Inflammatory macrophage (primary cell): Measurements from ENCODE around the gene CDC42SE2.
"Not testable (repeated sequence)": the region's sequence is repeated elsewhere in the genome, so short reads cannot be mapped to it uniquely, and the experiment has no call there.

ENCODE experiments used
- DNase-seq, 2 donors: peaks; one replicate each; pipeline ENCODE4 v3.0.0-alpha.2; 2020 to 2022

The CDC42SE2 gene

DNA sequence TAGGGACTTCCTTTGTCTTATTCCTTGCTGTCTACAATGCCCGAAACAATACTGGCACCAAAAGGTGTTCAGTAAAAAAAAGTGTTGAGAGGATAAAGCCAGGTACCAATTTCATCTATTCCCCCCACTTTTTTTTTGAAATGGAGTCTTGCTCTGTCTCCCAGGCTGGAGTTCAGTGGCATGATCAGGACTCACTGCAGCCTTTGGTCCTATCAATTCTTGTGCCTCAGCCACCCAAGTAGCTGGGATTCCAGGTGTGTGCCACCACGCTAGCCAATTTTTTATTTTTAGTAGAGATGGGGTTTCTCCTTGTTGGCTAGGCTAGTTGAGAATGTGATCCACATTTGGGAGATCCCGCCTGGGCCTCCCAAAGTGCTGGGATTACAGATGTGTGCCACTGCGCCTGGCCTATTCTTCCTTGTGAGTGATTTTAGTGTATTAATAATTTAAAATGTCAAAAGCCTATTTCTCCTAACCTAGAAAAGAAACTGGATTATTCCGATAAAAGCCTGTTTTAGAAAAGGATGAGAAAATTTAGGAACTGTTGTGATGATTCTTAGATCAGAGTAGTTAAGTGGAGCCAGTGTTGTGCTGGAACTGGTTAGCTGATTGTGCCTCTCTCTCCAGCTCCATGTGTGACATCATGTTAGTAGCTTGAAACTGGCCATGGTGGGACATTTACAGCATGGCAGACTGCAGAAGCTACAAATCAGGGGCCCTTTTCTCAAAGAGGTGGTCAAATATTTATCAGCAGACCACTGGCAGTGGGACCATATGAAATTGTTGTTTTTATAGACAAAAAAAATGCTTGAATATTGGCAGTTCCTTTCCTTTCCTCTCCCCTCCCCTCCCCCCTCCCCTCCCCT is 14.3 kb downstream of the CDC42SE2 start:
- no peak for DNase-seq

DNA sequence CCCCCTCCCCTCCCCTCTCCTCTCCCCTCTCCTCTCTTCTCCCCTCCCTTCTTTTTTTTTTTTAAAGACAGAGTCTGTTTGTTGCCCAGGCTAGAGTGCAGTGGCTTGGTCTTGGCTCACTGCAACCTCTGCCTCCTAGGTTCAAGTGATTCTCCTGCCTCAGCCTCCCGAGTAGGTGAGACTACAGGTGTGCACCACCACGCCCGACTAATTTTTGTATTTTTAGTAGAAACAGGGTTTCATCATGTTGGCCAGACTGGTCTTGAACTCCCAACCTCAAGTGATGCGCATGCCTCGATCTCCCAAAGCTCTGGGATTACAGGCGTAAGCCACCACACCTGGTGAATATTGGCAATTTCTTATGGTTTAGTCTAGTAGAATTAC is 14.9 kb downstream of the CDC42SE2 start:
- not testable (repeated sequence) for DNase-seq

DNA sequence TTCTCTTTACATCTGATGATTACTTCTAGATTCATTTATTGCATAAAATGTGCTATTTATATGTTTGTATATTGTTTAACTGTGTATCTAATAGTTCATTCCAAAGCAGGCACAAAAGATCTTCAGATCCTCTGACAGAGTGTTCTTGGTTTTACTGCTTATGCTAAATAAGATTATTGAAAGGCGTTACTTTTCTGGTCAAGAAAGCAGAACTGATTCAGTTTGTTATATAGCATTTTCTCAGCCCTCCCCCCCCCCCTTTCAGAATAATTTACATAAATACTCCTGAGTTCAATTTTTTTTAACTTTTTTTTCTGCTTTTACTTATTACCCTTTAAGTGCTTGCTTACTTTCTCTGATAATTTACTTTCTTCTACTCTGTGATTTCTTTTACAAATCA is 15.4 kb downstream of the CDC42SE2 start:
- DNase-seq: peak in 1 of 2 donors; percentile 18

DNA sequence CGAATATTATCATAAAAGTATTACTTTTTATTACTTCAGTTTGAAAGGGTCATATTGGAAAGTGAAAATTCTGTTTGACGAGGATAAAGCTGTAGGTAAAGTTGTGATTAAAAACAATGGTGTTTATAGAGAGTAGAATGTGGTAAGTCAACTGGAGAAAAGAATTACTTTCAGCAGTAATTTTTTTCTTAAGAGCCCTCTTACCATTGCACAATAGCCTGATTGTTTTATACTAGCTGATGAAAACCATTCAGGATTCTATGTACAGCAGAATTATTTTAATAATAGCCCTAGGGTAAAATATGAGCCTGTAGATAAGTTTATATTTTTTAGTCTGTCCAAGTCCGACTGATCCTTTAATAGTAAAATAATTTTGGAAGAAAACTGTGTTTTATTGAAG is 16.6 kb downstream of the CDC42SE2 start:
- DNase-seq: no peak

DNA sequence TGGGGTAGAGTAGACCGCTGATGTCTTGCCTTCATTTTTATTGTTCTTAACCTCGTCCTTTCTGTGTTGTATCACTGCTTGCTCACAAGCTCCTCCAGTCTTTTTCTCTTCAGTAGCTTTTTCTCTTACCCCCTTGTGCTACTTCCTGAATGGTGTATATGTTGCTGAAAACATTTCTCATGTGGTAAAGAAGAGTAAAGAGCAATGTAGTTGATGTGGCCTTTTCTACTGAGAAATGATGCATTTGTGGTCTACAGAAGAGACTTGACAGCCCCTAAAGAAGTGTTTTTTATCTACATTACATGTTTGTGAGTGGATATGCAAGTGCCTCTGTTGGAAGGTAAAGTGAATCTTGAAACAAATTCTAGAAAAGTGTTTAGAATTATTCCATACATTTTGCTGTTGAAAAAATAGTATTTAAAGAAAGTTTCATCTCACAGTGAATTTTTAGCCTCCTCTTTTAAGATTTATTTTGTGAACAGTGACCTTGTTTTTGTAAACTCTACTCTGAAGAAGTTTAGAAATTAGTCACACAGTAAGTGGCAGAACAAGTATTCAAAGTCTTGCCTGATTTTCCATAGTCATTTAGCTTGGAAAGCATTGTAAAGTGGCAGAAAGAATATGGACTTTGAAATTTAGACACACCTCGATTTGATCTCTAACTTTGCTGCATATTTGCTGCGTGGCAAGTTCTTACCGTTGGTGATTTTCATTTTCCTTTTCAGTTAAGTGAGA is 17.4 kb downstream of the CDC42SE2 start:
- no peak for DNase-seq

DNA sequence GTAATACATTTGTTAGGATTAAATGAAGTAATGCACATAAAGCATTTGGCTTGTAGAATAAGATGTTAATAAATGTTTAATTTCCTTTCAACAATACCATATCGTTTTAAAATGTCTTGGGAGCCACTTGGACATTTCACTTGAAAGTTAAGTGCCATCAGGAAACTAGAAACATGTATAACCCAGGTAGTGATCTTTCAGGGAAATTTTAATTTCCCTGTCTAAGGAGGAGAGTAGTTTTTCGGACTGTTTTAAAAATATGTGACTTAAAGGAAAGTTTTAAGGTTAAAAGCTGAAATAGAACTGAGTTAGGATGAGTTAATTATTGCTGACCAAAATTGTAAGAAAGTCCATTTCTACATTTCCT is 18.0 kb downstream of the CDC42SE2 start:
- no peak for DNase-seq

DNA sequence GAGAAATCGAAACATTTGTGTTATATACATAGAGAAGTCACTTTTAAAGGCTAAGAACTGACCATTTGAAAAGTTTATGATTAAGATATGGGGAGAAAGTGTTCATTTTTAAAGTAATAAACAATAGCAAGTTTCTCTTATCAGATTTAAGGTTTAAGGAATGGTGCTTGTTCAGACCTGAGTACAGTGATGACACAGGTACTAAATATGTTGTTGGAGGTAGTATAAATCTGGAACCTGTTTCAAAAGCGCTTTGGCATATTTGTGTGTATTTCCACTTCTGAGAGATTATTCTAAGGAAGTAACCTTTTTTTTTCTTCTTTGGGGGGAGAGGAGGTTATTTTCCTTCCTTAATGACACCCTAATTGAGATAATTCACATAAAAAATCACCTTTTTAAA is 18.4 kb downstream of the CDC42SE2 start:
- no peak for DNase-seq

DNA sequence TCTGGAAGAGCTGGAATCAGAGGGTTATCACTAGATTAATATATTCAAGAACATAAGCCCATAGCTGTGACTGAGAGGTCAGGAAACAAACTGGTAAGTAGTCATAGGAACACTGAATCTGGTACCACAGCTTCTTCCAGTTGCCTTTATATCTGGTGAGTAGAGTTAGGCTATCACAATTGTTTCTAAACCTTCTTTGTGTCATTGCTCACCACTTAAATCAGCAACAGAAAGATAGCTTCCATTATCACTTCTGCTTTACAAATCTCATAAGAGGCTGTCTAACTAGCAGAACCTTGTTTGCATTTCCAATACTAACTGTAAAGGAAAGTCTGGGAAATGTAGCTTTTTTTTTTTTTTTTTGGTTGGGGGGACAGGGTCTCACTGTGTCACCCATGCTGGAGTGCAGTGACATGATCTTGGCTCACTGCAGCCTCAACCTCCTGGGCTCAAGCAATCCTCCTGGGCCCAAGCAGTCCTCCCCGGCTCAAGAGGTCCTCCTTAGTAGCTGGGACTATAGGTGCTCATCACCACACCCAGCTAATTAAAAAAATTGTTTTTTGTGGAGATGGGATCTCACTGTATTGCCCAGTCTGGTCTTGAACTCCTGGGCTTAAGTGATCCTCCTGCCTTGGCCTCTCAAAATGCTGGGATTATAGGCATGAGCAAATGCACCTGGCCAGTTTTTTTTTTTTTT is 22.0 kb downstream of the CDC42SE2 start:
- DNase-seq: no peak

DNA sequence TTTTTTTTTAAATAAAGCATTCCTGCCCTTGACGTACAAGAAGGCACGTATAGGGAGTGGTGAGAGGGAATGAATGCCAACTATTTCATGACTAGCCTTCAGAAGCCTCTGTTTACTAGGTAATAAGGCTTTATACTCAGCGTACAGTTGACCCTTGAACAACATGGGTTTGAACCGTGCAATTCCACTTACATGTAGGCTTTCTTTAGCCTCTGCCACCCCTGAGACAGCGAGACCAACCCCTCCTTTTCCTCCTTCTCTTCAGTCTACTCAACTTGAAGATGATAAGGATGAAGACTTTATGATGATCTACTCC is 22.5 kb downstream of the CDC42SE2 start:
- no peak for DNase-seq

DNA sequence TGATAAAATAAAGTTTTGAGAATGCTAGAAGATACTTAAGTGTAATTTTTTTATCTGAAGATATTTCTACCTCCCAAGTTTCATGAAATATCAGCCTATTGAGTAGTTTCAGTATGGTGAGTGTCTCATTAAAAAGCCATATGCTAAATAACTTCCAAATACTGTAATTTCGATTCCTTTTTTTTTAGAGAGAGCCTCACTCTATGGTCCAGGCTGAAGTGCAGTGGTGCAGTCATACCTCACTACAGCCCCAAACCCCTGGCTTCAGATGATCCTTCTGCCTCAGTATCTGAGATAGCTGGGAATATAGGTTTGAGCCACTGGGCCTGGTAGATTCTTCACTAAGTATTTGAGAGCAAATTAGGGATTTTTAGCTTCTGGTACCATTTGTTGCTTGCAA is 24.5 kb downstream of the CDC42SE2 start:
- DNase-seq: no peak

DNA sequence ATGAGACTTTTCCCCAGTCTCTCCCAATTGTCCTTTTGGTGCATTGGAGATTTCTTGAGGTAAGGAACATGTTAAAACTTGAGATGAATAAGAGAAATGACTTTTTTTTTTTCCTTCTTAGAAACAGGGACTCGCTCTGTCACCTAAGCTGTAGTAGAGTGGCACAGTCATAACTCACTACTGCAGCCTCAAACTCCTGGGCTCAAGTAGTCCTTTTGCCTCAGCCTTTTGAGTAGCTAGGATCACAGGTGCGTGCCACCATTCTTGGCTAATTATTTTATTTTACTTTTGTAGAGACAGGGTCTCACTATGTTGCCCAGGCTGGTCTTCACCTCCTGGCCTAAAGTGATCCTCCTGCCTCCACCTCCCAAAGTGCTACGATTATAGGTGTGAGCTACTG is 25.9 kb downstream of the CDC42SE2 start:
- no peak for DNase-seq

DNA sequence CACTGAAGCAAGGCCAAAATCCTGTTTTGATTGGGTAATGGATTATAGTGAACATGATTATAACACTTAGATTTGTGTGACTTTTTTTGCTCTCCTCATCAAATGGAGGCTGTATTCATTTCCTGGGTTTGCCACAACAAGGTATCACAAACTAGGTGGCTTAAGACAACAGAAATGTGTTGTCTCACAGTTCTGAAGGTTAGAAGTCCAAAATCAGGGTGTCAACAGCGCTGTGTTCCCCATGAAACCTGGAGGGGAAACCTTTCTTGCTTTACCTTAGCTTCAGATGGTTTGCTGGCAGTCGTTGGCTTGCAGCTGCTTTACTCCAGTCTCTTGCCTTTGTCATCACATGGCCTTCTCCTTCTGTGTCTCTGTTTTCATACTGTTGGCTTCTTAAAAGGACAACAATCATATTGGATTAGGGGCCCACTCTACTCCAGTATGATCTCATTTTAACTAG is 32.4 kb downstream of the CDC42SE2 start:
- no peak for DNase-seq

DNA sequence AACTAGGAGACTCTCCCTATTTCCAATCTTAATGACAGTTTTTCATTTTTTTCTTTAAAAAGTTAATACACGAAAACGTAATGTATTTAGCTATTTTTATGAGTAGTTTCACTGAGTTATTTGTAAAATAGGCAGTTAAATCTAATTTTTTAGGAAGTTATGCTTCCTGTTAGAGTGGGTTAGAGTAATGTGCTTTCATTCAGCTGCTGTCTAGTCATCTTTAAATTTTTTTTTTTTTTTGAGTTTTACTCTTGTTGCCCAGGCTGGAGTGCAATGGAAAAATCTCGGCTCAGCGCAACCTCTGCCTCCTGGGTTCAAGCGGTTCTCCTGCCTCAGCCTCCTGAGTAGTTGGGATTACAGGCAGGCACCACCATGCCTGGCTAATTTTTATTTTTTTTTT is 34.0 kb downstream of the CDC42SE2 start:
- DNase-seq: peak; percentile 20 to 51

DNA sequence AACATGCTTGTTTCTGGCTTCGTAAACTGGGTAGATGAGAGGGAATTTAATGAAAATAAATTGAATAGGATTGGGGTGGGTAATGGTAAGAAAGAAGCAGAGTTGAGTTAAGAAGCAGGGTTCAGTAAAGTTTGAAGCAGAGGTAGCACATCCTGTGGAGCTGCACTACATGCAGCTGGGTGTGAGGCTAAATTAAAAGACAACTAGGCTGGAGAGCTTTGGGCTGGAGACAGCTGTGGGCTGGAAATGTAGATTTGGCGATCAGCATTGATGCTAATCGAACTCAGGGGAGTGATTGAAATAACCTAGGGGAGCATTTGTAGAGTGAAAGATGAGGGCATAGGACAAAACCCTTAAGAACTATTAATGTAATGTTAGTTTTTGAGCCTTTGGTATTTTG is 35.6 kb downstream of the CDC42SE2 start:
- no peak for DNase-seq

DNA sequence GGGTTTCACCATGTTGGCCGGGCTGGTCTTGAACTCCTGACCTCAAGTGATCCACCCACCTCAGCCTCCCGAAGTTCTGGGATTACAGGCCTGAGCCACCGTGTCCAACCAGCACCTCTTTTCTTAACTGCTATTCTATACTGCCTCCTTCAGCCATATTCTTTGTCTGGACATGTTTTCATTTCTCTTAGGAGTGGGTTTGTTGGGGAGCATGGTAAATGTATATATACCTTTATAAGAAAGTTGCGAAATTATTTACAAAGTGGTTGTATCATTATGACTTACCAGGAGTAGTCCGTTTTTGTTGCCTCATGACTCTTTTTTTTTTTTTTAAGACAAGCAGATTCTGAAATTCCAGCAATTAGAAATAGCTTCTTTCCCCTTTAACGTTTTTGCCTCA is 38.7 kb downstream of the CDC42SE2 start:
- DNase-seq: no peak

DNA sequence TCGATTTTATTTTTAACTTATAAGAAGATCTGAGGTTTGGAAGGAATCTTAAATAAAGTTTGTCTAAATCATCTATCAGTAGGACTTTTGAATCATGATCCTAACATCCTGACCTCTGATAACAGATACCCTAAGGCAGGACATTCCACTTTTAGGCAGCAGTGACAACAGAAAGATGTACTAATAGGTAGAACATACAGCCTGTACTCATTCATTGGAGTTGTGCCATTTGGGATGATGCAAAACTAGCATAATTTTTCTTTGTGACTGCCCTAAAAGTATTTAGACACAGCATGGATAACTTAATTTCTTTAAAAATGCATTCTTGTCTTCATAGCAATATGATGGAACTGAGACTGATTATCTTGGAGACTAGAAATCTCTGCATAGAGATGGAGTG is 39.7 kb downstream of the CDC42SE2 start:
- no peak for DNase-seq

DNA sequence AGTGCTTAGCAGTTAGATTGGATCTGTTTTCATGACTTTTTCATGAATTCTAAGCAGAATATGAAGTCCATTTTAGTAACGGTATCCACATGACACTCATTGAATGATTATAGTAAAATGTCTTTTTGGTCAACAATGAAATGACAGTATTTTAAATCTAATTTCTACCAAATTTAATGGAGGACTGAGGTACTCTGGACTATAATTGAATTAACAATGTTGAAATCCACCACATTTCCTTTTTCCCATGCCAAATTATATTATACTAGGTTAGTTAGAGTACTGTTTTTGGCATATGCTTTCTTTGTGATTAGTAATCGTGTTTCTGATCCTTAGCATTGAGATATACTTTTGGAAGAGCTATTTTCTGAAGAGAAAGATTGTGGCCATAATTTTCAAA is 40.6 kb downstream of the CDC42SE2 start:
- no peak for DNase-seq

DNA sequence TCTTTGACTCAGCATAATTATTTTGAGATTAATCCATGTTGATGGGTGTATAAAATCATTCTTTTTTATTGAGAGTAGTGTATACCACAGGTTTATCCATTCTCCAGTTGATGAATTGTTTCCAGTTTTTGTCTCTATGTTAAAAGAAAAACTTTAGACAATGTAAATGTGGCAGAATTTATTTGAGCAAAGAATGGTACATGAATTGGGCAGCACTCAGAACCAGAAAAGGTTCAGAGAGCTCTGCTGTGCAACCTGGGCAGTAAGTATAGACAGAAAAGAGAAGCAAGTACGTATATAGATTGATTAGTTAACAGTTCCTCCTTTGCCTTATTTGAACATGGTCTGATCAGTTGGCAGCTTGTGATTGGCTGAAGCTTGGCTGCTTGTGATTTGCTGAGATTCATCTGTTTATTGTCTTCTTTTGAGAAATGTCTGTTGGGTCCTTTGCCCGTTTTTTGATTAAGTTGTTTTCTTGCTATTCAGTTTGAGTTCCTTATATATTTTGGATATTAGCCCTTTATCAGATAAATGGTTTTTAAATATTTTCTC is 41.4 kb downstream of the CDC42SE2 start:
- DNase-seq: no peak

DNA sequence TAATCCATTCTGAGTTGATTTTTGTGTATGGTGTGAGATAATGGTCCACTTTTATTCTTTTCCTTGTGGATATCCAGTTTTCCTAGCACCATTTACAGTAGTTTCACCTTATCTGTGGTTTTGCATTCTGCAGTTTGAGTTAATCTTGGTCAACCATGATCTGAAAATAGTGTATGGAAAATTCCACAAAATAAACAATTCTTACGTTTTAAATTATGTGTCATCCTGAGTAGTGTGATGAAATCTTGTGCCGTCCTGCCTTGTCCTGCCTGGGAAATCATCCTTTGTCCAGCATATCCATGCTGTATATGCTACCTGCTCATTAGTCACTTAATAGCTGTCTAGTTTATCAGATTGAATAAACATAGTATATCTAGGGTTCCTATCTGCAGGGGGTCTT is 42.1 kb downstream of the CDC42SE2 start:
- no peak for DNase-seq

DNA sequence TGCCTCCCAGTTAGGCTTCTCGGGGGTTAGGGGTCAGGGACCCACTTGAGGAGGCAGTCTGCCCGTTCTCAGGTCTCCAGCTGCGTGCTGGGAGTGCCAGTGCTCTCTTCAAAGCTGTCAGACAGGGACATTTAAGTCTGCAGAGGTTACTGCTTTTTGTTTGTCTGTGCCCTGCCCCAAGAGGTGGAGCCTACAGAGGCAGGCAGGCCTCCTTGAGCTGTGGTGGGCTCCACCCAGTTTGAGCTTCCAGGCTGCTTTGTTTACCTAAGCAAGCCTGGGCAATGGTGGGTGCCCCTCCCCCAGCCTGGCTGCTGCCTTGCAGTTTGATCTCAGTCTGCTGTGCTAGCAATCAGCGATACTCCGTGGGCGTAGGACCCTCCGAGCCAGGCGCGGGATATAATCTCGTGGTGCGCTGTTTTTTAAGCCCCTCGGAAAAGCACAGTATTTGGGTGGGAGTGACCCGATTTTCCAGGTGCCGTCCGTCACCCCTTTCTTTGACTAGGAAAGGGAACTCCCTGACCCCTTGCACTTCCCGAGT is 48.5 kb downstream of the CDC42SE2 start:
- DNase-seq: not testable (repeated sequence)

DNA sequence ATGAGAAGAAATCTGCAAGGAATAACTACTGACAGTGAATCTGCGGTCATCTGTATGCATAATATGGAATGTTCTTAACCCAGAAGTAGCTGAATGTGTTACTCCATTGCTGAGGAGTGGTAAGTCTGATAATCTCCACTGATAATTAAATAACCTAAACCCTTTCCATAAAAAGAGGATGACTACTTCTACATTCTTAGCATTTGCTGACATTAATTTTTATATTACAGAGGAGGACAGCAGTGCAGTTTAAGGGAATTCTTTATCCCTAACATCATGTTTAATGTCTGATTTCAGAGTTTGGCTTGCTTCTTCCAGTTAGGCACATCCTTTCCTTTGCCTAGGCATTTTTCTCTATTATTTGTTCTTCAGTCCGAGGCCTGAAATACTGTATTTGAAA is 52.2 kb downstream of the CDC42SE2 start:
- DNase-seq: no peak

DNA sequence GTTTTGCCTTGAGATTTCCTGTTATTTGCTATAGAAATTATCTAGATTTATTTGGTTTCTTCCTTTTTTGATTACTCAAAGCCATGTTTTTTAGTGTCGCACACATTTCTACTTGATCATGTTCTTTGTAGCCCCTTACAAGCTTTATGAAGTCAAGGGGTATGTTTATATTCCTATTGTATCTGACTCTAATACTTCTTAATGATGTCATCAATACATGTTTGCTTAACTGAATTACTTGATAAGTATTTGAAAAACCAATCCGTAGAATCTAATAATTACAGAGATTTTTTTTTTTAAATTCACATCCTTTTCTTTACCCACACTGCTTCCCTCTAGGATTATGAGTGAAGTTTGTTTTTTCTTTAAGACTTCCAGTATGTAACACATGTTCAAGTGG is 53.0 kb downstream of the CDC42SE2 start:
- DNase-seq: no peak

DNA sequence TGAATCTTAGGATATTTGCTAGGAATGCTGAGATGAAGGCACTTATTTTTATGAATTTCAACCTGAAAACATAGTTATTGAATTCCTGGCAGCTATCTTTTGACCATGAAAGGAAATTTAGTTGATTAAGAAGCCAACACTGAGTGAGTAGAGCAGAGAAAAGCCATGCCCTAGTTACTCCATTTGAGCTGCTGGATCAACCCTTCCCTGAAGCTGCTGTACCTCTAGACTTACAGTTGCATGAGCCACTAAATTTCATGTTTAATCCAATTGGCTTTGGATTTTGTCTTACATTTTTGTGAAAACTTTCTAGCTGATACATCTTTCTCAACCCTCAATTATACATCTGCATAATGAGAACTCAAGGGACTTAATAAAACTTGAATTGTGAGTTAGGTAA is 54.6 kb downstream of the CDC42SE2 start:
- no peak for DNase-seq
